ENCODE results near the gene HYCC1. TPM values are rescaled to one million over a fixed set of nuclear protein-coding genes. Genes with fewer than 3 reads are reported as not detected.

HYCC1 gene
- total RNA-seq, 1 donor from 2014 or later: 66.0 TPM

DNA sequence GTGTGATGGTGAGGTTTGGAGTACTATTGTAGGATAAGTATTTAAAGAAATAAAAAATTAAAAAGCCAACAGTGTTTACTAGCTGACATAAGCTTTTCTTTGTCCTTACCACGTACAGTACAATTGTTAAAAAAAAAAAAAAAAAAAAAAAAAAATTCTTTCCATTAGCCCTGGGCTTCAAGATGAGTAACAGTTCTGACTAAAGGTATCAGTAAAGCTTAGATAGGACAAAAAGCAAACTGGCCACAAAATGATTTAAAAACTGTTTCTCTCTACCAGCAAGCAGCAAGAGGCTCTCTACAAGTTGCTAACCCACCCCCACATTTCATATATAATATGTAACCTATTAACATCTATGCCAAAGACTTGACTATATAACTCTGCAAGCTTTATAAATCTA lies 17.5 kb downstream of the HYCC1 start:
- no peaks in the 10 kb centered on the region for H3K27me3 Mint-ChIP-seq
- no peaks in the 10 kb centered on the region for H3K36me3 Mint-ChIP-seq (ENCODE audit: insufficient read depth)
- no peak for DNase-seq (ENCODE audit: low spot score, unreplicated experiment)
- no peak overlapping the region for H3K4me3 Mint-ChIP-seq (ENCODE audit: low read depth)
- TF ChIP-seq, protein P1, sequence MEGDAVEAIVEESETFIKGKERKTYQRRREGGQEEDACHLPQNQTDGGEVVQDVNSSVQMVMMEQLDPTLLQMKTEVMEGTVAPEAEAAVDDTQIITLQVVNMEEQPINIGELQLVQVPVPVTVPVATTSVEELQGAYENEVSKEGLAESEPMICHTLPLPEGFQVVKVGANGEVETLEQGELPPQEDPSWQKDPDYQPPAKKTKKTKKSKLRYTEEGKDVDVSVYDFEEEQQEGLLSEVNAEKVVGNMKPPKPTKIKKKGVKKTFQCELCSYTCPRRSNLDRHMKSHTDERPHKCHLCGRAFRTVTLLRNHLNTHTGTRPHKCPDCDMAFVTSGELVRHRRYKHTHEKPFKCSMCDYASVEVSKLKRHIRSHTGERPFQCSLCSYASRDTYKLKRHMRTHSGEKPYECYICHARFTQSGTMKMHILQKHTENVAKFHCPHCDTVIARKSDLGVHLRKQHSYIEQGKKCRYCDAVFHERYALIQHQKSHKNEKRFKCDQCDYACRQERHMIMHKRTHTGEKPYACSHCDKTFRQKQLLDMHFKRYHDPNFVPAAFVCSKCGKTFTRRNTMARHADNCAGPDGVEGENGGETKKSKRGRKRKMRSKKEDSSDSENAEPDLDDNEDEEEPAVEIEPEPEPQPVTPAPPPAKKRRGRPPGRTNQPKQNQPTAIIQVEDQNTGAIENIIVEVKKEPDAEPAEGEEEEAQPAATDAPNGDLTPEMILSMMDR (IDR thresholded peaks at IDR 0.05; ENCODE audit: unreplicated experiment): no peak
- H3K9me3 Mint-ChIP-seq (ENCODE audit: low read depth): no peaks in the 10 kb centered on the region
- no peak overlapping the region for H3K27ac Mint-ChIP-seq
- H3K4me1 Mint-ChIP-seq (ENCODE audit: low read depth): peaks cover 7% of the 10 kb centered on the region

- TF ChIP-seq, protein P1 (IDR thresholded peaks at IDR 0.05; ENCODE audit: unreplicated experiment): no peak
- no peaks in the 10 kb centered on the region for H3K36me3 Mint-ChIP-seq (ENCODE audit: insufficient read depth)
- H3K4me3 Mint-ChIP-seq (ENCODE audit: low read depth): no peak overlapping the region
- H3K4me1 Mint-ChIP-seq (ENCODE audit: low read depth): peaks cover 9% of the 10 kb centered on the region
- H3K9me3 Mint-ChIP-seq (ENCODE audit: low read depth): no peaks in the 10 kb centered on the region
- no peak for DNase-seq (ENCODE audit: low spot score, unreplicated experiment)
- no peaks in the 10 kb centered on the region for H3K27me3 Mint-ChIP-seq
- H3K27ac Mint-ChIP-seq: no peak overlapping the region
Measured at GRCh38 chr7:22995011-22995410, 18.9 kb downstream of the HYCC1 start.

- Mint-ChIP-seq H3K9me3 (ENCODE audit: low read depth) (no peaks in the 10 kb centered on the region), H3K36me3 (ENCODE audit: insufficient read depth) (no peaks in the 10 kb centered on the region), H3K4me3 (ENCODE audit: low read depth) (no peak overlapping the region), H3K4me1 (ENCODE audit: low read depth) (peaks cover 6% of the 10 kb centered on the region), H3K27me3 (no peaks in the 10 kb centered on the region), H3K27ac (no peak overlapping the region)
- DNase-seq (ENCODE audit: low spot score, unreplicated experiment): no peak
- TF ChIP-seq, protein P1 (IDR thresholded peaks at IDR 0.05; ENCODE audit: unreplicated experiment): no peak
Measured at GRCh38 chr7:22992874-22993840, 20.8 kb downstream of the HYCC1 start.

- H3K9me3 Mint-ChIP-seq (ENCODE audit: low read depth): no peaks in the 10 kb centered on the region
- TF ChIP-seq, protein P1 (IDR thresholded peaks at IDR 0.05; ENCODE audit: unreplicated experiment): no peak
- H3K27ac Mint-ChIP-seq: no peak overlapping the region
- H3K4me1 Mint-ChIP-seq (ENCODE audit: low read depth): peaks cover 2% of the 10 kb centered on the region
- no peaks in the 10 kb centered on the region for H3K27me3 Mint-ChIP-seq
- no peak overlapping the region for H3K4me3 Mint-ChIP-seq (ENCODE audit: low read depth)
- no peaks in the 10 kb centered on the region for H3K36me3 Mint-ChIP-seq (ENCODE audit: insufficient read depth)
- no peak for DNase-seq (ENCODE audit: low spot score, unreplicated experiment)
Measured at GRCh38 chr7:22990588-22990949, 23.4 kb downstream of the HYCC1 start.

- no peak overlapping the region for H3K4me3 Mint-ChIP-seq (ENCODE audit: low read depth)
- H3K9me3 Mint-ChIP-seq (ENCODE audit: low read depth): no peaks in the 10 kb centered on the region
- H3K36me3 Mint-ChIP-seq (ENCODE audit: insufficient read depth): no peaks in the 10 kb centered on the region
- DNase-seq (ENCODE audit: low spot score, unreplicated experiment): no peak
- TF ChIP-seq, protein P1 (IDR thresholded peaks at IDR 0.05; ENCODE audit: unreplicated experiment): no peak
- H3K27me3 Mint-ChIP-seq: no peaks in the 10 kb centered on the region
- no peak overlapping the region for H3K27ac Mint-ChIP-seq
- peaks cover 2% of the 10 kb centered on the region for H3K4me1 Mint-ChIP-seq (ENCODE audit: low read depth)
Measured at GRCh38 chr7:22989643-22990587, 24.0 kb downstream of the HYCC1 start.

Measured in progenitor cell of endocrine pancreas (in vitro differentiated cells).